NCI-H2196 treated with DMSO at 0.1 percent for 48 hours (cell line): ENCODE data around the gene ABCC2.
"Not testable (repeated sequence)": the region's sequence is repeated elsewhere in the genome, so short reads cannot be mapped to it uniquely, and the experiment has no call there.

Source experiments
- DNase-seq: peaks from one replicate; lab custom pipeline; 2025; ENCODE audit not compliant: unreplicated experiment; lab: John Stamatoyannopoulos, UW

Gene ABCC2

GRCh38 chr10:99782447-99783286, at the start of gene ABCC2:
TSS of gene ABCC2 (plus strand) at chr10:99782640. CDS start at chr10:99782845, 205 bp downstream.
- DNase-seq = no peak

GRCh38 chr10:99733366-99733765, 49.1 kb upstream of the ABCC2 start:
- DNase-seq = no peak

GRCh38 chr10:99734111-99734510, 48.3 kb upstream of the ABCC2 start:
- not testable (repeated sequence) for DNase-seq

GRCh38 chr10:99740260-99740659, 42.2 kb upstream of the ABCC2 start:
- no peak for DNase-seq

- no peak for DNase-seq
Measured at GRCh38 chr10:99740933-99741559, 41.4 kb upstream of the ABCC2 start.

- DNase-seq = no peak
Measured at GRCh38 chr10:99742254-99742653, 40.2 kb upstream of the ABCC2 start.

GRCh38 chr10:99742701-99743100, 39.7 kb upstream of the ABCC2 start:
- no peak for DNase-seq

GRCh38 chr10:99743841-99744240, 38.6 kb upstream of the ABCC2 start:
- DNase-seq = no peak

- not testable (repeated sequence) for DNase-seq
Measured at GRCh38 chr10:99746166-99746565, 36.3 kb upstream of the ABCC2 start.

- DNase-seq = no peak
Measured at GRCh38 chr10:99748823-99749451, 33.5 kb upstream of the ABCC2 start.

- DNase-seq = no peak
Measured at GRCh38 chr10:99750641-99751040, 31.8 kb upstream of the ABCC2 start.

- DNase-seq = no peak
Measured at GRCh38 chr10:99754670-99755069, 27.8 kb upstream of the ABCC2 start.

GRCh38 chr10:99756159-99756558, 26.3 kb upstream of the ABCC2 start:
- no peak for DNase-seq

GRCh38 chr10:99758211-99758891, 24.1 kb upstream of the ABCC2 start:
- DNase-seq = no peak

GRCh38 chr10:99760321-99760720, 22.1 kb upstream of the ABCC2 start:
- no peak for DNase-seq

- no peak for DNase-seq
Measured at GRCh38 chr10:99761365-99761764, 21.1 kb upstream of the ABCC2 start.

- DNase-seq = no peak
Measured at GRCh38 chr10:99765672-99766301, 16.7 kb upstream of the ABCC2 start.

- DNase-seq = no peak
Measured at GRCh38 chr10:99766302-99766681, 16.1 kb upstream of the ABCC2 start.

GRCh38 chr10:99767901-99768300, 14.5 kb upstream of the ABCC2 start:
- no peak for DNase-seq

- DNase-seq = no peak
Measured at GRCh38 chr10:99768556-99768955, 13.9 kb upstream of the ABCC2 start.

- no peak for DNase-seq
Measured at GRCh38 chr10:99769706-99770105, 12.7 kb upstream of the ABCC2 start.
